Muscle of leg (tissue), 11 donors: ENCODE results near the gene KRTAP5-2. TPM values are rescaled to one million over a fixed set of nuclear protein-coding genes. Genes with fewer than 3 reads are reported as not detected.

Source experiments
- DNase-seq: peaks from one replicate; pipeline ENCODE4 v3.0.0; 2013
- H3K27ac ChIP-seq: one replicate; pipeline ENCODE4 v1.5.1; 2013; ENCODE audit warnings: mild to moderate bottlenecking, low read length, control low read depth
- H3K27me3 ChIP-seq: one replicate; pipeline ENCODE4 v1.6.1; 2013; ENCODE audit warnings: low read length; ENCODE audit not compliant: control insufficient read depth, insufficient read depth
- H3K36me3 ChIP-seq: one replicate; pipeline ENCODE4 v1.6.1; 2013; ENCODE audit warnings: low read length; ENCODE audit not compliant: control insufficient read depth, insufficient read depth
- H3K4me1 ChIP-seq: one replicate; pipeline ENCODE4 v1.6.1; 2013; ENCODE audit warnings: low read length; ENCODE audit not compliant: control insufficient read depth, insufficient read depth
- H3K4me3 ChIP-seq: one replicate; pipeline ENCODE4 v1.5.1; 2013; ENCODE audit warnings: low read length, control low read depth
- H3K9me3 ChIP-seq: replicated peaks from 2 replicates; pipeline ENCODE4 v1.6.1; 2013; ENCODE audit warnings: low read depth, low read length; ENCODE audit not compliant: control insufficient read depth
- WGBS: methylation state at CpG from one replicate; pipeline ENCODE4 v1.1.5; 2013; ENCODE audit warnings: missing lambda C conversion rate; ENCODE audit not compliant: insufficient coverage; 5-methylcytosine and 5-hydroxymethylcytosine counted together
- polyA plus RNA-seq, 8 donors: library from polyadenylated mRNA; unstranded; fragments of 120-200 nt; gene quantifications; one replicate each; pipeline versions ENCODE4 v1.2.1 to v1.2.3, GENCODE V29; 2013; ENCODE audit warnings: inconsistent platforms in 1 of 8, low replicate concordance in 1 of 8; ENCODE audit not compliant: insufficient read length in 8 of 8, insufficient read depth in 1 of 8
- total RNA-seq: library from RNA; stranded (reverse); fragments of 120-200 nt; gene quantifications from one replicate; pipeline ENCODE4 v1.2.4, GENCODE V29; 2013

KRTAP5-2 gene
- total and polyA plus RNA-seq, 9 donors: not detected

DNA sequence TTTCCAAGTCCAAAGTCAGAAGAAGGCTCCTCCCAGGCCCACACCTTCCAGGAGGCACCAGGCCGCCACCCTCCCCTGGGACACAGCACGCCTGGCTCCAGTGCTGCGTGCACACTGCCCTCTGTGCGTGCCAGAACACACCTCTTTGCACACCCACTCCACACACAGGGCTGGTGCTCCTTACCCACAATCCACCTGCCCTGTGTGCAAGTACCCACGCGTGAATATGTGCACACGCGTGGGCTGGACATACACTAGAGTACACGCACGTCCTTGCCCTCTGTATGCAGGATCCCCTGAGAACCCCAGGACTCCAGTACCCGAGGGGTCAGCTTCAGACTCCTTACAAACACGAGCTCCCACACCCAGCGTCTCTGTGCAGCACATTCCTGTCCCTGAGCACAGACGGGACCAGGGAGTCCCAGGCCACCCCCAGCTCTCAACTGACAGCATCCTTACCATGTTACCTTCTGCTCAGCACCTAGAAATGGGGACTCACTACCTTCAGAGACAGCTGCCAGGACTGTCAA lies 28.8 kb downstream of the KRTAP5-2 start:
- DNase-seq: no peak
- Histone ChIP-seq H3K9me3 (no peaks in the 10 kb centered on the region), H3K4me1 (peaks cover 65% of the 10 kb centered on the region), H3K36me3 (peaks cover 20% of the 10 kb centered on the region), H3K27ac (no peak overlapping the region), H3K27me3 (peaks cover 24% of the 10 kb centered on the region), H3K4me3 (no peak overlapping the region)
- 58% methylated on average over 14 of the region's 14 CpGs for WGBS

DNA sequence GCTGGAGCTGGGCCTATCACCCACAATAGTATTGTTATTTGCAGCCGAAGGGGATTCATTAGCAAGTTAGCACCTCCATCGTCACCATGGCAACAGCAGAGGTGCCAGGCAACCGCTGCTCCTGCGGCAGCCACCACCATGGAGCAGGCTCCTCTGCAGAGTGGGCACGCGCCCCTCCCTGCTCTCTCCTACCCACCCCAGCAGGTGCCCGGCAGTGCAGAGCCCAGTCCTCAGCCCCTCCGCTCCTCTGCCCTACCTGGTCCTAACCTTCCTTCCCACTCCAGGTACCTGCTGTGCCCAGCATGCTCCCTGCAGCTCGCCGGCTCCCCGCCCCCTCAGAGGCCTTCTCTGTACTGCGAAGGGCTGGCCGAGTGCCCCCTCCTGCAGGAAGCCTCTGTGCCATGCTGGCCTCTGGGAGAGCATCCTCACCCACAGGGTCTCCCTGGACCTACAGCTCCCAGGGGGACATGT lies 29.6 kb downstream of the KRTAP5-2 start:
- WGBS: 36% methylated on average over 13 of the region's 13 CpGs
- peaks cover 65% of the 10 kb centered on the region for H3K4me1 ChIP-seq

DNA sequence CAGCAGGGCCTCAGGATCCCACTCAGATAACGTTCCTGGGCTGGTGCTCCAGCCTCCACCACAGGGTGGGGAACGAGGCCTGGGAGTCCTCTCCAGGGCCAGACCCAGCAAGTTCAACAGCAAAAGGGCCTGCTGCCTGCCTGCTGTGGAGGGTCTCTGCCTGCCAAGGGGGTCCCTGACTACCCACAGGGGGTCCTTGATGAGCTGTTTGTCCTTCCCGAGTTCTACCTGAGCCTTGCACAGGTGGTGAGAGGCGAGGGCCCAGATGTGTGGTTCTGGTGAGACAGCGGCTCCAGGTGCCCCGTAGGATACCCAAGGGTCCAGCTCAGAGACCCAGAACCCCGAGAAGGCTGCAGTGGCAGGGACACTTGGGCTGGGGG lies 30.4 kb downstream of the KRTAP5-2 start:
- WGBS: 61% methylated on average over 6 of the region's 7 CpGs
- H3K27ac ChIP-seq: no peak overlapping the region
- DNase-seq: no peak
- peaks cover 8% of the 10 kb centered on the region for H3K27me3 ChIP-seq
- peaks cover 57% of the 10 kb centered on the region for H3K4me1 ChIP-seq
- H3K36me3 ChIP-seq: peaks cover 36% of the 10 kb centered on the region
- no peaks in the 10 kb centered on the region for H3K9me3 ChIP-seq
- H3K4me3 ChIP-seq: no peak overlapping the region

More for the DNA sequence above, 29.6 kb downstream of the KRTAP5-2 start:
- H3K27ac ChIP-seq: no peak overlapping the region
- H3K27me3 ChIP-seq: peaks cover 15% of the 10 kb centered on the region
- no peak overlapping the region for H3K4me3 ChIP-seq
- H3K36me3 ChIP-seq: peaks cover 28% of the 10 kb centered on the region
- H3K9me3 ChIP-seq: no peaks in the 10 kb centered on the region
- no peak for DNase-seq

DNA sequence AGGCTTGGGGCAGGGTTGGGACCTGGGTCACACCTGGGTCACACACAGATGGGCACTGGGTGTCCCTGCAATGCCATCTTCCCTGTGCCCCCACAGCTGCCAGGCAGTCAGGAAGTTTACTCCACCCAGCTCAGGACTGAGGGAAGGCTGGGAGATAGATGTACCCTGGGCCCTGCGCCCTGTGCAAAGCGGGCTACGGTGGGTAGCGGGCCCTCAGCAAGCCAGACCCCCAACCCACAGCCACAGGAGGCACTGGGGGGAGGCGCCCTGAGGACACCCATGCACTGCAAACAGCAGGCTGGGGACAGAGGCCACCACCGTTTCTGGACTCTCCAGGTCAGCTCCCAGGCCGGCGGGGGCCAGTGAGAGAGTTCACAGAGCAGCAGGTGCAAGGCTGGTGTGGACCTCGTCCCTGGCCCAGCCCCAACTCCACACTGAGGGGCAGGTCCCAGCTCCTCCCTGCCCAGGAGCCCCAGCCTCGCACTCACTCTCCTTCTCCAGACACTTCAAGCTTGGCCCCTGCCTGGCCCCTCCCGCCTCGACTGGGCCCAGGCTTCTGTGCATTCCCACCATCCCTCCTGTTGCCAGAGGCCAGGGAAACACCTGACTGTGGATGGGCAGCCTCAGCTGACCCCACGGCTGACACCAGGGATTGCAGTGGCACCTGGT lies 30.9 kb downstream of the KRTAP5-2 start:
- Histone ChIP-seq H3K27ac (peak overlapping the region; percentile 9), H3K27me3 (peaks cover 5% of the 10 kb centered on the region), H3K4me1 (peaks cover 54% of the 10 kb centered on the region), H3K36me3 (peaks cover 41% of the 10 kb centered on the region), H3K4me3 (no peak overlapping the region), H3K9me3 (no peaks in the 10 kb centered on the region)
- WGBS: 54% methylated on average over 9 of the region's 13 CpGs
- peak; percentile 47 for DNase-seq

DNA sequence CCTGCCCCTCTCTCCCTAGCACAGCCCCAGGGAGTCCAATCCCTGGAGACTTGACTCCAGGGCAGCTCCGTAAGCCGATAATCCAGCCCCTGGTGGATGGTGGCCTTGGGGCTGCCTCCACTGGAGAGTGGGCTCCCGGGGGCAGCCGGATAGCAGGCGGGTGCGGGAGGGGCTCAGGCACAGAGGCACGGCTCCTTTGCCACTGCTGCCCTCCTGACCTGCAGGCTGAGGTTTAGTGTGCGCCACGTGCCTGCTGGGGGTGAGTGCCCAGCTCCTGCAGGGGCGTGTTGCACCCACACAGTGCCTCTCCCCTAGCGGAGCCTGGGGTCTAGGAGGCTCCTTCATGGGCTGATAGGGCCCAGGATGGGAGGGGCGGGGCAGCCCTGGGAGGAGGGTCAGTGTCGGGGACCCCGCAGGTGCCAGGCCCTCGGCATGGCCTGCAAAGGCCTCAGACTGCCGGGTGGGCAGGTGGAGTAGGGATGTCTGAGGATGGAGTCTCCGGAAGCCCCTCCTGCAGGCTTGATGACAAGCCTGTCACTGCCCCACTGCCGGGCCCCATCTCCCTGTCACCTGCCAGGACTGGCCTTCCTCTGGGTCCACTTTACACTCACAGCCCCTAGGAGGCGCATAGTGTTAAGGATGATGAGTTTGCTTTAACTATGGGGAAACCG lies 31.6 kb downstream of the KRTAP5-2 start:
- Histone ChIP-seq H3K27me3 (peaks cover 5% of the 10 kb centered on the region), H3K36me3 (peaks cover 48% of the 10 kb centered on the region), H3K4me1 (peaks cover 54% of the 10 kb centered on the region), H3K9me3 (no peaks in the 10 kb centered on the region), H3K27ac (no peak overlapping the region), H3K4me3 (no peak overlapping the region)
- 84% methylated on average over 9 of the region's 20 CpGs for WGBS
- DNase-seq: peak; percentile 1

DNA sequence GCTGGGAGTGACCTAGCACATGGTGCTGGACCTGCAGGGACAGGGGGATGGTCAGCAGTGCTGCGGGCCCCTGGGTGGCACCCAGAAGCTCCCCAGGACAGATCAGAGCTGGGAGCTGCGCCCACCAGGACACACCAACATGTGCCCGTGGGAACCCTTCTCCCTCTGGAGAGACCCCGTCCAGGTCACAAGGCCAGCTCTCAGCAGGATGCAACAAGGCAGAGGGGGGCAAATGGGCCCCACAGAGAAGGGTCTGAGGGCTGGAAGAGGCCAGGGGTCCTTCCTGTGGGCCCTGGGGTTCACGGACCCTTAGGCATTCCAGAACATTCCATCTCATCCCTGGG lies 32.2 kb downstream of the KRTAP5-2 start:
- H3K27ac ChIP-seq: no peak overlapping the region
- no peak for DNase-seq
- peaks cover 55% of the 10 kb centered on the region for H3K4me1 ChIP-seq
- WGBS: 73% methylated on average over 5 of the region's 5 CpGs
- H3K9me3 ChIP-seq: no peaks in the 10 kb centered on the region
- peaks cover 51% of the 10 kb centered on the region for H3K36me3 ChIP-seq
- peaks cover under 1% of the 10 kb centered on the region for H3K27me3 ChIP-seq
- H3K4me3 ChIP-seq: no peak overlapping the region

DNA sequence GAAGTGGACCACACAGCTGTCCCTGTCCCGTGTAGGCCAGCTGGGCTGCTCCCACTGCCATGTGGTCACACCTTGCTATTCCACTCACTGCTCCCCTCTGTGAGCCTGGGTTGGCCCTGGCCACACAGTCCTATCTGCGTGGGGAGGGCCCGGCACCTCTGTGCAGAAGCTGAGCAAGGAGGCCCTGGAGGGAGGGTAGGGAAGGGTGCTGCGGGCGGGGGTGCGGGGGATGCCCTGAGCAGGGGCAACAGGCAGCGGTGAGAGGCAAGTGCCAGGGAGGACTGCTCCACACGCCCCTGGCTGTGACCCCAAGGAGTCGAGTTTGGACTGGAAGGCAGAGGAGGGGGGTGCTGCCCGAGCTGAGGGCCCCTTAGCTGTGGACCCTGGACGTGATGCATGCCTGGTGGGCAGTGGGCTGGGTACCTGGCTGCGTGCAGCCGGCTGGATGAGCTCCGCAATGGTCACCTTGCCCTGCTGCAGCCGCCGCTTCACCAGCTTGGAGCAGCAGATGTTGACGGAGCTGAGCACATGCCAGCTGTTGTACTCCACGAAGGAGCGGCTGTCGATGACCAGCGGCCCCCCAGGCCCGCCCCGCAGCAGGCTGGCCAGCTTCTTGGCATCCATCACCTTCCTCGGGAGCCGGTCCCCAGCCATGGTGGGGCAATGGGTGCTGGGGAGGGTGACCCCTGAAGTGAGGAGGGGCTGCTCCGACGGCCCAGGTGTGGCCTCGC lies 32.8 kb downstream of the KRTAP5-2 start:
- Histone ChIP-seq H3K4me3 (no peak overlapping the region), H3K36me3 (peaks cover 56% of the 10 kb centered on the region), H3K4me1 (peaks cover 55% of the 10 kb centered on the region), H3K9me3 (no peaks in the 10 kb centered on the region), H3K27ac (no peak overlapping the region), H3K27me3 (no peaks in the 10 kb centered on the region)
- 71% methylated on average over 21 of the region's 28 CpGs for WGBS
- DNase-seq: peak; percentile 11

DNA sequence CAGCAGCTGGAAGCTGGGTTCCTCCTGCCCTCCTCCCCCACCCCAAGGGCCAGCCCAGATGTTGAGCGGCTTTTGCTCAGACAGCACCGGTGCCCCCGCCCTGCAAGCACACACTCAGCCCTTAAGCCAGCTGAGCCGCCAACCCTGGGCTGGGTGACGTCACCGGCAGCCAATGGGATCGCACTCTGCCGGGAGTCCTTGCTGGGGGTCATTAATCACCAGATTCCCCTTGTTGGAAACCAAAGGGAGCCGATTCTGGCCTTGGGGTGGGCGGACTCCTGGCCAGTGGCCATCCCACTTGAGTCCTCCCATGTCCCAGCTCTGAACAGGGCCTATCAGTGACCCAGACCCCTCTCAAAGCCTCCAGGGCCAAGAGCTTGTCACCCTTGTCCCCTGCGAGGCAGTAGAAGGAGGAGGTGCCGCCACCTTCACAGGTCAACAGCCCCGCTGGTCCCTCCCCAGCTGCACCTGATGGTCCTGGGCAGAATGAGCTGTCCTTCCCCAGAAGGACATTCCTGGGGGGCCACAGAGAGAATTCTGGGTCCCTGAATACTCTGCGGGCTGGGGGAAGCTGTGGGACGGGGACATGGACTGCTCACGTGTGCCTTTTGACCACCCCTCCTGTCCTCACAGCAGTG lies 33.4 kb downstream of the KRTAP5-2 start:
- H3K36me3 ChIP-seq: peaks cover 58% of the 10 kb centered on the region
- H3K27ac ChIP-seq: no peak overlapping the region
- no peak overlapping the region for H3K4me3 ChIP-seq
- H3K4me1 ChIP-seq: peaks cover 59% of the 10 kb centered on the region
- no peaks in the 10 kb centered on the region for H3K9me3 ChIP-seq
- no peaks in the 10 kb centered on the region for H3K27me3 ChIP-seq
- DNase-seq: peak; percentile 54
- 34% methylated on average over 16 of the region's 16 CpGs for WGBS

DNA sequence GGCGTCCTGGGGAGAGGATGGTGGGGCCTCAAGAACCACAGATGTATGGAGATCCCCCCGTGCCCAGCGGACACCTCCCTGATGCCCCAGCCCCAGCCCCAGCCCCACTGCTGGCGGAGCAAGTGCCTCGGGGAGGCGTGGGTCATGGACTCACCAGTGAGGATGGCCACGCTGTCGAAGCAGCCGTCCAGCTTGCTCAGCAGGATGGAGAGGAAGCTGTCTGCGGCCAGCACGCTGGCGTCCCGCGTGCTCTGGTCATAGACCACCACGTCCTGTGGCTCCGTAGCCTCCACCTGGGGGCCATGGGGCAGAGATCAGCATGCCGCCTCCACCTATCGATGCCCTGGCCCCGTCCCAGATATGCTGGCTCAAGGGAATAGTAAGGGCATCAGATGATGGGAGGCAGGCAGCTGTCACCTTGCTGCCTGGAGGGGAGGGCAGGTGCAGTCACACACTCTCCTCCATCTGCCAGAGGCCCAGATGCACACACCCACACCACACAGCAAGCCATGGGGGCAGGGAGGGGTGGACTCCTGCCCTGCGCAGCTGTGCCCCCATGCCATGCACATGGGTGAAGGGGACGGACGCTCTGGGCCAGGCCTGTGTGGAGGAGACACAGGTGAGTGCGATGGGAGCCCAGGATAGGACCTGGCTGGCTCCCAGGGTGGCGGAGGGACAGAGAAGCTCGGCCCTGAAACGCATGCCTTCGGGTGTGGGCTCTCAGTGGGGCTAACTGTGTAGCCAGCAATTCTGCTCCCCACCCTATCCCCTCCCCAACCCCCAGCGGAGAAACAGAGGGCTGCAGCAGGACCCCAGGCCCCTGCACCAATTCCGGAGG lies 34.2 kb downstream of the KRTAP5-2 start:
- no peak overlapping the region for H3K4me3 ChIP-seq
- peaks cover 54% of the 10 kb centered on the region for H3K36me3 ChIP-seq
- H3K4me1 ChIP-seq: peaks cover 65% of the 10 kb centered on the region
- no peaks in the 10 kb centered on the region for H3K27me3 ChIP-seq
- peak; percentile 10 for DNase-seq
- WGBS: 74% methylated on average over 28 of the region's 29 CpGs
- H3K9me3 ChIP-seq: no peaks in the 10 kb centered on the region
- no peak overlapping the region for H3K27ac ChIP-seq
